SK-N-SH (cell line): ENCODE measurements around the gene MAST2. TPM values are rescaled to one million over a fixed set of nuclear protein-coding genes. Genes with fewer than 3 reads are reported as not detected.

ENCODE experiments used
- CTCF ChIA-PET: fragments of 300-600, 350-600 bp; formaldehyde crosslinking; extraction: SDS; loops from one replicate; lab custom pipeline; 2021; lab: Yijun Ruan, JAX
- POLR2A ChIA-PET: fragments of 350-600 bp; sonication (Branson Sonifier 250); formaldehyde crosslinking; extraction: SDS; loops from one replicate; lab custom pipeline; 2020; ENCODE audit warnings: antibody characterized with exemption, inconsistent platforms; lab: Yijun Ruan, JAX
- DNase-seq: peaks from one replicate; pipeline ENCODE4 v3.0.0; 2012
- H2AFZ ChIP-seq: fragments of 200-600 bp; sonication (generic); 2 replicates; pipeline ENCODE4 v1.8.1; 2016; ENCODE audit warnings: antibody characterized with exemption, mild to moderate bottlenecking, low read depth
- H3F3A ChIP-seq: fragments of 200-600 bp; sonication (generic); replicated peaks from 2 replicates; pipeline ENCODE3; 2016; ENCODE audit warnings: antibody characterized with exemption, mild to moderate bottlenecking; ENCODE audit not compliant: insufficient read depth
- H3K27ac ChIP-seq, 2 experiments: fragments of 200-500 bp in 1 of 2; fragments of 200-600 bp in 1 of 2; sonication (Bioruptor generic) in 1 of 2; sonication (generic), shearing (Covaris generic) in 1 of 2; 2 replicates each; pipeline versions ENCODE4 v1.5.1 to v1.6.1; 2014 to 2016; ENCODE audit warnings: low read depth in 2 of 2, inconsistent platforms in 1 of 2, low read length in 1 of 2, mild to moderate bottlenecking in 1 of 2, mixed read lengths in 1 of 2
- H3K27me3 ChIP-seq: fragments of 200-600 bp; sonication (generic), shearing (Covaris generic); 2 replicates; pipeline ENCODE4 v1.6.1; 2016; ENCODE audit warnings: mixed run types; ENCODE audit not compliant: insufficient read depth
- H3K36me3 ChIP-seq, 2 experiments: fragments of 200-500 bp in 1 of 2; fragments of 200-600 bp in 1 of 2; sonication (Bioruptor generic) in 1 of 2; sonication (generic) in 1 of 2; replicated peaks in 1 of 2; 2 replicates each; pipeline versions ENCODE3 to v1.5.1; 2014 to 2016; ENCODE audit warnings: low read length in 1 of 2, mild to moderate bottlenecking in 1 of 2; ENCODE audit not compliant: insufficient read depth in 2 of 2, control insufficient read depth in 1 of 2
- H3K4me1 ChIP-seq, 2 experiments: fragments of 200-500 bp in 1 of 2; fragments of 200-600 bp in 1 of 2; sonication (Bioruptor generic) in 1 of 2; sonication (generic), shearing (Covaris generic) in 1 of 2; 2 replicates each; pipeline versions ENCODE4 v1.5.1 to v1.6.1; 2014 to 2016; ENCODE audit warnings: low read depth in 1 of 2, low read length in 1 of 2, mixed run types in 1 of 2; ENCODE audit not compliant: insufficient read depth in 2 of 2, control insufficient read depth in 1 of 2
- H3K4me2 ChIP-seq: fragments of 200-600 bp; sonication (generic), shearing (Covaris generic); 2 replicates; pipeline ENCODE4 v1.6.1; 2017; ENCODE audit warnings: mixed run types
- H3K4me3 ChIP-seq, 2 experiments: fragments of 200-500 bp in 1 of 2; fragments of 200-600 bp in 1 of 2; sonication (Bioruptor generic) in 1 of 2; sonication (generic), shearing (Covaris generic) in 1 of 2; 2 replicates each; pipeline versions ENCODE4 v1.5.1 to v1.8.1; 2014 to 2016; ENCODE audit warnings: low read depth in 2 of 2, inconsistent platforms in 1 of 2, low read length in 1 of 2, mild to moderate bottlenecking in 1 of 2, mixed read lengths in 1 of 2, moderate library complexity in 1 of 2
- H3K79me2 ChIP-seq: fragments of 200-600 bp; sonication (generic); 2 replicates; pipeline ENCODE4 v1.8.1; 2017; ENCODE audit warnings: mild to moderate bottlenecking; ENCODE audit not compliant: insufficient read depth
- H3K9ac ChIP-seq: fragments of 200-600 bp; sonication (generic); 2 replicates; pipeline ENCODE4 v1.6.1; 2017; ENCODE audit warnings: mixed run types
- H3K9me2 ChIP-seq: fragments of 200-600 bp; sonication (generic); 2 replicates; pipeline ENCODE4 v1.6.1; 2017; ENCODE audit warnings: mixed run types
- H3K9me3 ChIP-seq: fragments of 200-600 bp; sonication (generic); 2 replicates; pipeline ENCODE4 v1.6.1; 2017; ENCODE audit warnings: mixed run types, mild to moderate bottlenecking, moderate library complexity
- H4K20me1 ChIP-seq: fragments of 200-600 bp; sonication (generic); 2 replicates; pipeline ENCODE4 v1.6.1; 2017; ENCODE audit warnings: mild to moderate bottlenecking, mixed run types; ENCODE audit not compliant: insufficient read depth
- CHD2 ChIP-seq: fragments of 150-350 bp; IDR thresholded peaks from 2 replicates; pipeline ENCODE4 v1.6.1; 2018; ENCODE audit warnings: low read length; ENCODE audit not compliant: partially characterized antibody
- ELF1 ChIP-seq: IDR thresholded peaks from 2 replicates; pipeline ENCODE4 v1.4.0; 2012
- EP300 ChIP-seq, 2 experiments: IDR thresholded peaks; 2 replicates each; pipeline versions ENCODE4 v1.4.0 to v1.6.1; 2012; ENCODE audit warnings: borderline replicate concordance in 1 of 2, low read depth in 1 of 2, low read length in 1 of 2
- FOSL2 ChIP-seq: IDR thresholded peaks from 2 replicates; pipeline ENCODE4 v1.4.0; 2012; ENCODE audit warnings: low read depth, mild to moderate bottlenecking, moderate library complexity, borderline replicate concordance
- GATA2 ChIP-seq: sonication (generic); formaldehyde crosslinking; IDR thresholded peaks from 2 replicates; pipeline ENCODE4 v1.5.0; 2020; ENCODE audit warnings: mild to moderate bottlenecking, missing genetic modification reagents
- MAX ChIP-seq: IDR thresholded peaks from 2 replicates; pipeline ENCODE4 v1.4.0; 2012; ENCODE audit warnings: low read depth
- MXI1 ChIP-seq: IDR thresholded peaks from 2 replicates; pipeline ENCODE4 v1.6.1; 2012; ENCODE audit warnings: mild to moderate bottlenecking, low read depth, low read length, improper control_type of control experiment
- NRF1 ChIP-seq: IDR thresholded peaks from 2 replicates; pipeline ENCODE4 v1.6.1; 2012; ENCODE audit warnings: low read depth, mild to moderate bottlenecking, low read length
- POLR2AphosphoS5 ChIP-seq: IDR thresholded peaks from 2 replicates; pipeline ENCODE4 v1.6.1; 2012; ENCODE audit warnings: low read depth, low read length
- RAD21 ChIP-seq: IDR thresholded peaks from 2 replicates; pipeline ENCODE4 v1.6.1; 2012; ENCODE audit warnings: mild to moderate bottlenecking, low read length
- RCOR1 ChIP-seq: fragments of 150-350 bp; IDR thresholded peaks from 2 replicates; pipeline ENCODE4 v1.6.1; 2017; ENCODE audit warnings: antibody characterized with exemption, low read length
- REST ChIP-seq: IDR thresholded peaks from 2 replicates; pipeline ENCODE4 v1.6.1; 2012; ENCODE audit warnings: mild to moderate bottlenecking, low read depth, low read length, moderate library complexity
- RFX5 ChIP-seq: IDR thresholded peaks from 2 replicates; pipeline ENCODE4 v1.6.1; 2012; ENCODE audit warnings: mild to moderate bottlenecking, improper control_type of control experiment, low read length
- TCF12 ChIP-seq: IDR thresholded peaks from 2 replicates; pipeline ENCODE4 v1.4.0; 2012
- TEAD4 ChIP-seq: IDR thresholded peaks from 2 replicates; pipeline ENCODE4 v1.4.0; 2012; ENCODE audit warnings: mild to moderate bottlenecking, borderline replicate concordance; ENCODE audit not compliant: insufficient read depth
- YY1 ChIP-seq: IDR thresholded peaks from 2 replicates; pipeline ENCODE4 v1.4.0; 2012; ENCODE audit warnings: low read depth, mild to moderate bottlenecking
- ZBTB33 ChIP-seq: IDR thresholded peaks from 2 replicates; pipeline ENCODE4 v1.4.0; 2012; ENCODE audit warnings: low read depth, borderline replicate concordance
- WGBS: methylation state at CpG from one replicate; pipeline ENCODE4 v1.1.6; 2017; ENCODE audit warnings: low lambda C conversion rate; 5-methylcytosine and 5-hydroxymethylcytosine counted together
- polyA plus RNA-seq, 3 experiments: library from polyadenylated mRNA; depleted of rRNA; stranded (reverse); fragments of >200 nt; gene quantifications; 2 replicates each; pipeline ENCODE4 v1.2.3, GENCODE V29; 2012
- TF ChIP-seq, protein P1 (sequence below): fragments of 150-350 bp; IDR thresholded peaks from 2 replicates; pipeline ENCODE4 v1.6.1; 2016; ENCODE audit warnings: mild to moderate bottlenecking, low read depth, low read length

Gene MAST2
- polyA plus RNA-seq, 1 of the 3 experiments (the other 2 are of a cell fraction), result 53.4 TPM

DNA sequence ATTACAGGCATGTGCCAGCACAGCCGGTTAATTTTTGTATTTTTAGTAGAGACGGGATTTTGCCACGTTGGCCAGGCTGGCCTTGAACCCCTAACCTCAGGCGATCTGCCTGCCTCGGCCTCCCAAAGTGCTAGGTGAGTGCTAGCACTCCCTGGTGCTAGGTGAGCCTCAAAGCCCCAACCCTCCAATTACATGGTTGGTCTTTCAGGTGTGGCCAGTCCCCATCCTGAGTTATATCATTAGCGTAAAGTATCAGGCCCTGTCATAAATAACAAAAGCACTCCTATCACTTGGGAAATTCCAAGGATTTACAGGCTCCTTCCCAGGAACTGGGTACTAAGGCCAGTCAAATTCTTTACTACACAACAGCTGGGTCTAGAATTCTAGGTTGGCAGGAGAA, 191.0 kb downstream of the MAST2 start (continued):
- TF ChIP-seq FOSL2, result no peak
- no peak for TF ChIP-seq GATA2 (CRISPR knock-in tag)
- no peak for TF ChIP-seq MAX
- no peak for TF ChIP-seq TCF12
- no peak for TF ChIP-seq RCOR1
- TF ChIP-seq MXI1, result no peak
- no peak for TF ChIP-seq YY1
- no peak for TF ChIP-seq ELF1
- no peak for TF ChIP-seq CHD2
- TF ChIP-seq, all 33 proteins: peak for 0

DNA sequence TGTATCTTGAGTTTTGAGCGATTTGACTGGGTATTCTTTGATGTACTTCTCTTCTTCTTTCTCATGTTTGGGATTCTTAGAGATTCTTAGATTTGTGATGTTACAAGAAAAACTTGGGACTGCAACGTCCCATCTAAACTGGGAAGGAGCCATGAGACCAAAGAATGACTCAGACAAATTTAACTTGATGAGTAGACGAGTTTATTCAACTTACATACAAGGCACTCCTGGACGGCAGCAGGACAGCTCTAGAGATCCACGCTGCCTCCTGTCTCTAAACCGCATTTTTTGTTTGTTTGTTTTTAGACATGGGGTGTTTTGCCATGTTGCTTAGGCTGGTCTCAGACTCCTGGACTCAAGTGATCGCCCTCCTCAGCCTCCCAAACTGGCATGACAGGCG, 191.9 kb downstream of the MAST2 start:
- DNase-seq, result no peak

DNA sequence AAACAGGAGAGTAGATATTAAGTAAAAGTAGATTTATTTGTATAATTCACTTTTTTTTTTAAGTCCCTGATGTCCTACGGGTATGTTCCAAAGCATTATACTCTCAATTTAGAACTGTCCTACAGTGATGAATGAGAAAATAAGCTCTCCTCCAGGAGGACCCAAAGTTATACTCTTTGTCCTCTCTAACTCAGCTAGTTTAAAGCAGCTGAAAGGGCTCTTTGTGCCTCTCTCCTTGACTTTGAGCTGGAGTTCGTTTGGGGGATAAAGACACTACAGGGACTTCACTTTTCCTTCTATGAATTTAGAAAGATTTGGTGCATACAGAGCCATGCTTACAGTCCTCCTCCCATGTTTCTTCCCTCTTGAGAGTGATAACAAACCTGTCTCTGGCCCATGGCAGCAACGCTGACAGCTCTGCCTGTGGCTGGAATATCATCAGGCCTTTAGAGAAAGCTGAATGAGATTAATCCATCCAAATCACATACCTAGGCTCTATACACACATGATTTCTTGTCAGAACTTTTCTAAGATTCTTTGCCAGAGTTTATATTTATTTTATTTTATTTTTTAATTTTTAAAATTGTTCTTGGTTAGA, 194.7 kb downstream of the MAST2 start:
- Histone ChIP-seq H3K36me3 (peaks cover 12 to 15% of the 10 kb centered on the region in 2 experiments), H3K9me3 (no peaks in the 10 kb centered on the region), H2AFZ (no peak overlapping the region), H4K20me1 (no peaks in the 10 kb centered on the region), H3K27ac (no peak overlapping the region), H3K9ac (no peak overlapping the region), H3K27me3 (no peaks in the 10 kb centered on the region), H3K9me2 (no peaks in the 10 kb centered on the region), H3F3A (no peaks in the 10 kb centered on the region), H3K4me1 (no peaks in the 10 kb centered on the region), H3K4me3 (no peak overlapping the region), H3K4me2 (no peak overlapping the region), H3K79me2 (peaks cover 9% of the 10 kb centered on the region; the same call in 1 of the 2 replicates)
- WGBS, result 82% methylated on average over 3 of the region's 3 CpGs
- ChIA-PET POLR2A (no interaction called here), CTCF (interaction anchor here (1.1 kb wide), 1 partner anchor 40 kb away, joined by 4 read pairs; no protein-coding TSS in a partner anchor)
- no peak for DNase-seq
- no peak for TF ChIP-seq REST
- no peak for TF ChIP-seq ZBTB33
- no peak for TF ChIP-seq POLR2AphosphoS5
- no peak for TF ChIP-seq FOSL2
- no peak for TF ChIP-seq RFX5
- no peak for TF ChIP-seq TCF12

More for the DNA sequence above, 191.9 kb downstream of the MAST2 start:
- Histone ChIP-seq H3K4me3 (no peak overlapping the region), H4K20me1 (no peaks in the 10 kb centered on the region), H3K9me2 (no peaks in the 10 kb centered on the region), H3K4me1 (no peaks in the 10 kb centered on the region), H2AFZ (no peak overlapping the region), H3F3A (no peaks in the 10 kb centered on the region), H3K79me2 (peaks cover 17% of the 10 kb centered on the region)
- CTCF ChIA-PET, result no interaction called here
- POLR2A ChIA-PET, result no interaction called here
- TF ChIP-seq, protein P1, sequence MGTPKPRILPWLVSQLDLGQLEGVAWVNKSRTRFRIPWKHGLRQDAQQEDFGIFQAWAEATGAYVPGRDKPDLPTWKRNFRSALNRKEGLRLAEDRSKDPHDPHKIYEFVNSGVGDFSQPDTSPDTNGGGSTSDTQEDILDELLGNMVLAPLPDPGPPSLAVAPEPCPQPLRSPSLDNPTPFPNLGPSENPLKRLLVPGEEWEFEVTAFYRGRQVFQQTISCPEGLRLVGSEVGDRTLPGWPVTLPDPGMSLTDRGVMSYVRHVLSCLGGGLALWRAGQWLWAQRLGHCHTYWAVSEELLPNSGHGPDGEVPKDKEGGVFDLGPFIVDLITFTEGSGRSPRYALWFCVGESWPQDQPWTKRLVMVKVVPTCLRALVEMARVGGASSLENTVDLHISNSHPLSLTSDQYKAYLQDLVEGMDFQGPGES, result no peak
- no peak for TF ChIP-seq MAX
- TF ChIP-seq FOSL2, result no peak
- no peak for TF ChIP-seq YY1
- TF ChIP-seq EP300 (IDR thresholded peaks at IDR 0.05; ENCODE audit: borderline replicate concordance in 1 of 2, low read depth in 1 of 2, low read length in 1 of 2), result no peak
- no peak for TF ChIP-seq TEAD4
- TF ChIP-seq RAD21, result no peak
- TF ChIP-seq ELF1, result no peak
- no peak for TF ChIP-seq NRF1
- TF ChIP-seq, all 33 proteins: peak for 0
- no peaks in the 10 kb centered on the region for H3K27me3 ChIP-seq
- H3K9ac ChIP-seq, result no peak overlapping the region
- 87% methylated on average over 8 of the region's 8 CpGs for WGBS
- H3K4me2 ChIP-seq, result no peak overlapping the region
- peaks cover under 1 to 17% of the 10 kb centered on the region in 2 experiments for H3K36me3 ChIP-seq
- no peak overlapping the region for H3K27ac ChIP-seq
- H3K9me3 ChIP-seq, result no peaks in the 10 kb centered on the region
